HTERT RPE-1 (cell line): ENCODE data around the gene CTRB2.

Source experiments
- in situ Hi-C: fragments of 300-500 bp; cut with MboI; formaldehyde crosslinking; loops from 4 replicates; pipeline ENCODE4 v1.14.3; 2020; ENCODE audit warnings: low sequenced_read_pairs

Gene CTRB2

GRCh38 chr16:75176926-75177325 is 30.0 kb downstream of the CTRB2 start:
- in situ Hi-C loops, result no loop called here

DNA sequence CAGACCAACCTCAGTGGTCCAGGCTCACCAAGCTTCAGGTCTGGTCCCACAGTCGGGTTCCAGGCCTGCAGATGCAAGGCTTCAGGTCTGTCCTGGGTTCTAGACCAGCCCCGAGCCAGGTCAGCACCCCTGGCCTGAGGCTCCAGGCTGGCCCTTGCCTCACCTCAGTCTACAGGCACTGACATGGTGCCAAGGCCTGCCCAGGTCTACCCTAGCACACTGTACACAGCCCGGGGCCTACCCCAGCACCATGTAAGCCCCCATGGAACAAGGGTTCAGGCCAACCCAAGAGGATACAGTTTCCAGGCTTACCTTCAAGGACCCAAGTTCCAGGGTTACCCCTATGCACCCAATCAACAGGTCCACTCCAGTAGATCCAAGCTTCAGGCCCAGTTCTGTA is 31.9 kb downstream of the CTRB2 start:
- in situ Hi-C loops, result no loop called here

- in situ Hi-C loops, result no loop called here
These were observed 34.4 kb downstream of the CTRB2 start for GRCh38 chr16:75172578-75172977.

GRCh38 chr16:75169899-75170405 is 37.0 kb downstream of the CTRB2 start:
- in situ Hi-C loops, result no loop called here

DNA sequence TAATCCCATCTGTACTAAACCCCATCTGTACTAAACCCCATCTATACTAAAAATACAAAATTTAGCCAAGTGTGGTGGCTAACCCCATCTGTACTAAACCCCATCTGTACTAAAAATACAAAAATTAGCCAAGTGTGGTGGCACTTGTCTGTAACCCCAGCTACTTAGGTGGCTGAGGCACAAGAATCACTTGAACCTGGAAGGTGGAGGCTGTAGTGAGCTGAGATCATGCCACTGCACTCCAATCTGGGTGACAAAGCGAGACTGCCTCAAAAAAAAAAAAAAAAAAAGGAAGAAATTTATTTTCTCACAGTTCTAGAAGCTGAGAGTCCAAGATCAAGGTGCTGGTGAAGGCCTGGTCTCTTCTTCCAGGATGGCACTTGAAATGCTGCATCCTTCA is 46.6 kb downstream of the CTRB2 start:
- in situ Hi-C loops, result no loop called here
